Measurements from ENCODE around the gene RAD51B.

The RAD51B gene

DNA sequence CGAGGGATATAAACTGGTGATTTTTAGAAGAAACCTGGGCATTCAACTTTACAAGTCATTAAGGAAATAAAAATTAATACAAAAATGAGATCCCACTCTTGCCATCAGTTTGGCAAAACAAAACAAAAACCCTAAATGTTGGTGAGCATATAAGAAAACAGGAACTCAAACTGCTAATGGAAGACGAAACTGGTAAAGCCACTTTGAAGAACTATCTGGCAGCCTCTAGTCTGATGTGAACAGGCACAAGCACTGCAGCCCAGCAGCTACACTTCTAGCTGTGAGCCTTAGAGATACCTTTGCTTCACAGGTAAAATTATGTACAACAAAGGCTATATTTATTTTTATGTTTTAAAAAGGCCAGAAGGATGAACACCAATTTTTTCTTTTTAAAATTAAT is 513.7 kb downstream of the RAD51B start (continued):
- no peak for TF ChIP-seq ZNF350 (tag by site-specific recombination; IDR thresholded peaks at IDR 0.05)
- TF ChIP-seq ZSCAN16 (tag by site-specific recombination; IDR thresholded peaks at IDR 0.05): no peak
- TF ChIP-seq, protein P1, sequence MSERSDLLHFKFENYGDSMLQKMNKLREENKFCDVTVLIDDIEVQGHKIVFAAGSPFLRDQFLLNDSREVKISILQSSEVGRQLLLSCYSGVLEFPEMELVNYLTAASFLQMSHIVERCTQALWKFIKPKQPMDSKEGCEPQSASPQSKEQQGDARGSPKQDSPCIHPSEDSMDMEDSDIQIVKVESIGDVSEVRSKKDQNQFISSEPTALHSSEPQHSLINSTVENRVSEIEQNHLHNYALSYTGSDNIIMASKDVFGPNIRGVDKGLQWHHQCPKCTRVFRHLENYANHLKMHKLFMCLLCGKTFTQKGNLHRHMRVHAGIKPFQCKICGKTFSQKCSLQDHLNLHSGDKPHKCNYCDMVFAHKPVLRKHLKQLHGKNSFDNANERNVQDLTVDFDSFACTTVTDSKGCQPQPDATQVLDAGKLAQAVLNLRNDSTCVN (tag by site-specific recombination; optimal IDR thresholded peaks at IDR 0.05): no peak
- TF ChIP-seq ZNF37A (tag by site-specific recombination; IDR thresholded peaks at IDR 0.05): no peak
- TF ChIP-seq ZNF624 (tag by site-specific recombination; IDR thresholded peaks at IDR 0.05): no peak

DNA sequence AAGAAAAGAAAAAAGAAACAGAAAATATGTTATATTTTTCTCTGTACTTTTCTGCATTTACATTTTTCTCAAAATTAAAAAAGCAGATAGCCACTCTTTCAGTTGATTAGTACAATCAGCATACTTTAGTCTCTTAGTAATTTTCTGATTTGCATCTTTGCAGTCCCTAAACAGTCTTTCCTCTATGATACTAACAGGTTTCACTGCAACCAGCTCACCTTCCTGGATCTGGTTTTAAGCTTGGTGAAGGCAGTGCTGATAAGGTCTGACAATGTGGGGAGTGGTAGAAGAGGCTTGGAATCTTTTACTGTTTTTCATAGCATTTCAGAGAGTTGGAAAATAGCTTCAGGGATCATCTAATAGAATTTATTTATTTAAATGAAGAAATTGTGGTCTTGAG is 515.7 kb downstream of the RAD51B start:
- no peaks in the 10 kb centered on the region; the same call in 1 of the 2 replicates for H3K4me1 ChIP-seq (ENCODE audit: control insufficient read depth, insufficient read depth, low read length)

DNA sequence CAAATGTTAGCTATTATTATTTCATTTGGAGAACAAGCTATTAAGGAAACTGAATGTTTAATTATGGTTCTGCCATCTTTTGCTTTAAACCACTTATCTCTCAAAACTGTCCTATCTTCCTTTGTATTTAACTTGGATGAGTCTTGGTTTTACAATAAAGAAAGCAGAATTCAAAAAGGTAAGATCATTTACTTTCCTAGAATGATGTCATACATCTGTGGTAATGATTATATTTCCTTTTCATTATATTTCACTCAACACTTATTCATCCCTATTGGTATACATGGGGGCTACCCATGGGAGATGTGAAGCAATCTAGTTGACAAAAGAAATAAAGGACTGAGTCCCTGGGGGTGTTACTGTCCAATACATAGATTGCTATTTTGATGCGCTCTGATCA is 516.6 kb downstream of the RAD51B start:
- POLR2A ChIA-PET: no interaction called here

More for the DNA sequence above, 515.7 kb downstream of the RAD51B start:
- TF ChIP-seq ZNF76 (tag by site-specific recombination; IDR thresholded peaks at IDR 0.05; ENCODE audit: borderline replicate concordance, low read depth) (no peak), ZNF585B (tag by site-specific recombination; IDR thresholded peaks at IDR 0.05) (no peak), HOXC10 (CRISPR knock-in tag; IDR thresholded peaks at IDR 0.05) (no peak), ZNF837 (tag by site-specific recombination; IDR thresholded peaks at IDR 0.05) (no peak), ZNF24 (tag by site-specific recombination; IDR thresholded peaks at IDR 0.05) (no peak), BCL11B (tag by site-specific recombination; IDR thresholded peaks at IDR 0.05; ENCODE audit: low read depth) (no peak), ZFP41 (tag by site-specific recombination; IDR thresholded peaks at IDR 0.05; ENCODE audit: borderline replicate concordance) (no peak), TRIM28 (IDR thresholded peaks at IDR 0.05; ENCODE audit: borderline replicate concordance, low read length) (no peak), ZNF521 (tag by site-specific recombination; IDR thresholded peaks at IDR 0.05) (no peak), ZSCAN16 (tag by site-specific recombination; IDR thresholded peaks at IDR 0.05) (no peak), SP7 (tag by site-specific recombination; IDR thresholded peaks at IDR 0.05) (no peak), ZNF670 (tag by site-specific recombination; IDR thresholded peaks at IDR 0.05; ENCODE audit: low read depth) (no peak)
- Histone ChIP-seq H3K36me3 (ENCODE audit: control insufficient read depth in 2 of 2, insufficient read depth in 1 of 2, low read length in 2 of 2) (no peaks in the 10 kb centered on the region), H3K4me3 (ENCODE audit: low read depth, low read length) (no peak overlapping the region), H3K9me3 (ENCODE audit: control insufficient read depth, insufficient read depth, low read depth, low read length) (no peaks in the 10 kb centered on the region), H3K27ac (ENCODE audit: extremely low read depth, low read depth, low read length) (no peak overlapping the region)
- ChIA-PET POLR2A (no interaction called here), CTCF (no interaction called here)

More for the DNA sequence above, 516.6 kb downstream of the RAD51B start:
- TF ChIP-seq ZNF571 (tag by site-specific recombination; IDR thresholded peaks at IDR 0.05) (no peak), ZNF26 (tag by site-specific recombination; IDR thresholded peaks at IDR 0.05) (no peak), ZSCAN4 (tag by site-specific recombination; IDR thresholded peaks at IDR 0.05) (no peak), YY2 (tag by site-specific recombination; IDR thresholded peaks at IDR 0.05) (no peak), ZNF416 (tag by site-specific recombination; IDR thresholded peaks at IDR 0.05) (no peak), ZNF837 (tag by site-specific recombination; IDR thresholded peaks at IDR 0.05) (no peak), ZNF830 (tag by site-specific recombination; IDR thresholded peaks at IDR 0.05; ENCODE audit: low read depth) (no peak), KLF1 (tag by site-specific recombination; IDR thresholded peaks at IDR 0.05) (no peak)
- CTCF ChIA-PET: no interaction called here
- H3K4me1 ChIP-seq (ENCODE audit: control insufficient read depth, insufficient read depth, low read length): no peaks in the 10 kb centered on the region; the same call in 1 of the 2 replicates
- no peak overlapping the region for H3K27ac ChIP-seq (ENCODE audit: extremely low read depth, low read depth, low read length)
- H3K4me3 ChIP-seq (ENCODE audit: low read depth, low read length): no peak overlapping the region
- no peaks in the 10 kb centered on the region for H3K36me3 ChIP-seq (ENCODE audit: control insufficient read depth in 2 of 2, insufficient read depth in 1 of 2, low read length in 2 of 2)
- no peaks in the 10 kb centered on the region for H3K9me3 ChIP-seq (ENCODE audit: control insufficient read depth, insufficient read depth, low read depth, low read length)

Data from HEK293 (cell line).